GM23248 (cell line): Measurements from ENCODE around the gene HMGN3. TPM values are rescaled to one million over a fixed set of nuclear protein-coding genes. Genes with fewer than 3 reads are reported as not detected.
A peak's percentile ranks its signal among the peaks of the same experiment; 100 is the strongest.
"Not testable (repeated sequence)": the region's sequence is repeated elsewhere in the genome, so short reads cannot be mapped to it uniquely, and the experiment has no call there.

Experiments used
- DNase-seq: peaks from one replicate; pipeline ENCODE4 v3.0.0-alpha.2; 2015
- H2AFZ ChIP-seq: fragments of 200-600 bp; sonication (generic); 2 replicates; pipeline ENCODE4 v1.6.1; 2016; ENCODE audit warnings: antibody characterized with exemption
- H3F3A ChIP-seq: fragments of 200-600 bp; sonication (generic); 2 replicates; pipeline ENCODE4 v1.6.1; 2016; ENCODE audit warnings: mild to moderate bottlenecking, antibody characterized with exemption, mixed run types; ENCODE audit not compliant: insufficient read depth
- H3K27ac ChIP-seq: fragments of 200-600 bp; sonication (generic); 2 replicates; pipeline ENCODE4 v1.5.1; 2016; ENCODE audit warnings: mild to moderate bottlenecking
- H3K27me3 ChIP-seq: fragments of 200-600 bp; sonication (generic); replicated peaks from 2 replicates; pipeline ENCODE4 v1.6.1; 2016; ENCODE audit warnings: mild to moderate bottlenecking; ENCODE audit not compliant: insufficient read depth
- H3K36me3 ChIP-seq: fragments of 200-600 bp; sonication (generic); 2 replicates; pipeline ENCODE4 v1.6.1; 2016; ENCODE audit warnings: low read depth, mild to moderate bottlenecking
- H3K4me1 ChIP-seq: fragments of 200-600 bp; sonication (generic); 2 replicates; pipeline ENCODE4 v1.6.1; 2016; ENCODE audit warnings: mild to moderate bottlenecking; ENCODE audit not compliant: insufficient read depth
- H3K4me2 ChIP-seq: fragments of 200-600 bp; sonication (generic); one replicate; pipeline ENCODE4 v1.6.1; 2016; ENCODE audit warnings: mild to moderate bottlenecking; ENCODE audit not compliant: unreplicated experiment
- H3K4me3 ChIP-seq: fragments of 200-600 bp; sonication (generic); 2 replicates; pipeline ENCODE4 v1.5.1; 2016; ENCODE audit warnings: mild to moderate bottlenecking
- H3K79me2 ChIP-seq: fragments of 200-600 bp; sonication (generic); 2 replicates; pipeline ENCODE4 v1.6.1; 2016; ENCODE audit warnings: mild to moderate bottlenecking; ENCODE audit not compliant: insufficient read depth
- H3K9ac ChIP-seq: fragments of 200-600 bp; sonication (generic); 2 replicates; pipeline ENCODE4 v1.6.1; 2016; ENCODE audit warnings: mild to moderate bottlenecking
- H3K9me2 ChIP-seq: fragments of 200-600 bp; sonication (generic); 2 replicates; pipeline ENCODE4 v1.6.1; 2016; ENCODE audit warnings: mixed run types, mild to moderate bottlenecking, moderate library complexity; ENCODE audit not compliant: insufficient read depth
- H3K9me3 ChIP-seq: fragments of 200-600 bp; sonication (generic); one replicate; pipeline ENCODE4 v1.6.1; 2017; ENCODE audit warnings: low read depth
- H4K20me1 ChIP-seq: fragments of 200-600 bp; sonication (generic); 2 replicates; pipeline ENCODE4 v1.6.0; 2016; ENCODE audit not compliant: insufficient read depth
- EZH2 ChIP-seq: fragments of 200-600 bp; sonication (generic); IDR thresholded peaks from 2 replicates; pipeline ENCODE4 v1.6.1; 2018; ENCODE audit warnings: antibody characterized with exemption, mild to moderate bottlenecking; ENCODE audit not compliant: insufficient read depth, poor library complexity, severe bottlenecking
- EZH2phosphoT487 ChIP-seq: fragments of 200-600 bp; sonication (generic); IDR thresholded peaks from 2 replicates; pipeline ENCODE4 v1.6.1; 2018; ENCODE audit warnings: antibody characterized with exemption, moderate library complexity, mild to moderate bottlenecking, low read depth; ENCODE audit not compliant: insufficient read depth
- WGBS, 2 experiments: methylation state at CpG; one replicate each; pipeline ENCODE4 v1.1.6; 2015 to 2017; ENCODE audit warnings: low lambda C conversion rate in 2 of 2, low coverage in 1 of 2; ENCODE audit errors: missing lambda C conversion rate in 2 of 2; 5-methylcytosine and 5-hydroxymethylcytosine counted together
- in situ Hi-C: fragments of 300-500 bp; cut with MboI; formaldehyde crosslinking; loops from 2 replicates; pipeline ENCODE4 v1.15.0; 2020
- polyA plus RNA-seq: library from polyadenylated mRNA; unstranded; fragments of >200 nt; fragmentation: Nextera tagmentation; extraction: Ambion mirVana; gene quantifications from 2 replicates; pipeline ENCODE4 v1.2.1, GENCODE V29; 2016
- total RNA-seq: library from RNA; depleted of rRNA; stranded (reverse); fragments of >200 nt; shearing (Covaris generic); gene quantifications from 2 replicates; pipeline ENCODE4 v1.2.3, GENCODE V29; 2014

The HMGN3 gene
- total and polyA plus RNA-seq, 2 experiments from 2014 or later: 17.6 to 84.4 TPM

GRCh38 chr6:79257381-79258205 is 23.1 kb upstream of the HMGN3 start:
- no peaks in the 10 kb centered on the region for H3K79me2 ChIP-seq
- peak overlapping the region; percentile 31; the same call in 1 of the 2 replicates for H2AFZ ChIP-seq
- TF ChIP-seq EZH2 (no peak), EZH2phosphoT487 (no peak)
- H4K20me1 ChIP-seq: no peaks in the 10 kb centered on the region
- no peaks in the 10 kb centered on the region for H3K36me3 ChIP-seq
- peaks cover 7% of the 10 kb centered on the region for H3K4me1 ChIP-seq
- 0 out of 2 replicates have a peak, but pooled peaks cover 9% of the 10 kb centered on the region for H3F3A ChIP-seq
- H3K4me3 ChIP-seq: no peak overlapping the region
- no peak overlapping the region for H3K9ac ChIP-seq
- in situ Hi-C loops: no loop called here
- 65 to 69% methylated on average over 5 of the region's 5 CpGs for WGBS, 2 experiments
- no peaks in the 10 kb centered on the region for H3K9me3 ChIP-seq
- no peaks in the 10 kb centered on the region for H3K9me2 ChIP-seq
- no peaks in the 10 kb centered on the region for H3K27me3 ChIP-seq
- H3K4me2 ChIP-seq: no peak overlapping the region
- peak; percentile 73 for DNase-seq
- peak overlapping the region; percentile 81 for H3K27ac ChIP-seq

GRCh38 chr6:79256770-79257169 is 22.3 kb upstream of the HMGN3 start:
- H2AFZ ChIP-seq, H3K79me2 ChIP-seq, H3K27me3 ChIP-seq, H3K36me3 ChIP-seq, H3K4me3 ChIP-seq, H3K9me3 ChIP-seq, DNase-seq, H4K20me1 ChIP-seq, H3K4me2 ChIP-seq, H3K9ac ChIP-seq, H3K27ac ChIP-seq, H3K4me1 ChIP-seq, H3K9me2 ChIP-seq, in situ Hi-C loops, H3F3A ChIP-seq: not testable (repeated sequence)
- 85 to 89% methylated on average over 10 of the region's 10 CpGs for WGBS, 2 experiments

GRCh38 chr6:79255086-79255485 is 20.6 kb upstream of the HMGN3 start:
- H4K20me1 ChIP-seq, H3K36me3 ChIP-seq, H3K4me3 ChIP-seq, H3K9ac ChIP-seq, in situ Hi-C loops, H3K4me1 ChIP-seq, H3K9me2 ChIP-seq, H2AFZ ChIP-seq, H3K9me3 ChIP-seq, DNase-seq, H3K27me3 ChIP-seq, H3K27ac ChIP-seq, H3K79me2 ChIP-seq, H3K4me2 ChIP-seq, H3F3A ChIP-seq: not testable (repeated sequence)
- 78 to 80% methylated on average over 3 of the region's 3 CpGs for WGBS, 2 experiments

GRCh38 chr6:79250559-79250958 is 16.1 kb upstream of the HMGN3 start:
- Histone ChIP-seq H3K4me3 (no peak overlapping the region), H3K9ac (no peak overlapping the region), H3K27ac (no peak overlapping the region), H3K4me1 (no peaks in the 10 kb centered on the region), H4K20me1 (no peaks in the 10 kb centered on the region), H3K9me3 (no peaks in the 10 kb centered on the region), H3K79me2 (no peaks in the 10 kb centered on the region), H3K27me3 (no peaks in the 10 kb centered on the region), H3K4me2 (no peak overlapping the region), H3F3A (no peaks in the 10 kb centered on the region), H3K36me3 (no peaks in the 10 kb centered on the region), H2AFZ (no peak overlapping the region), H3K9me2 (no peaks in the 10 kb centered on the region)
- no peak for TF ChIP-seq EZH2phosphoT487
- TF ChIP-seq EZH2: no peak
- 93 to 100% methylated on average over 2 of the region's 2 CpGs for WGBS, 2 experiments
- in situ Hi-C loops: no loop called here
- DNase-seq: no peak

- TF ChIP-seq EZH2phosphoT487 (no peak), EZH2 (no peak)
- Histone ChIP-seq H3K27ac (no peak overlapping the region), H3K4me2 (no peak overlapping the region), H2AFZ (no peak overlapping the region), H3K79me2 (no peaks in the 10 kb centered on the region), H3K36me3 (no peaks in the 10 kb centered on the region), H3F3A (no peaks in the 10 kb centered on the region), H4K20me1 (no peaks in the 10 kb centered on the region), H3K9me3 (no peaks in the 10 kb centered on the region), H3K27me3 (no peaks in the 10 kb centered on the region), H3K4me1 (no peaks in the 10 kb centered on the region), H3K4me3 (no peak overlapping the region), H3K9ac (no peak overlapping the region), H3K9me2 (no peaks in the 10 kb centered on the region)
- 71 to 78% methylated on average over 2 of the region's 2 CpGs for WGBS, 2 experiments
- in situ Hi-C loops: no loop called here
- DNase-seq: no peak
Observed at GRCh38 chr6:79250107-79250514, 15.6 kb upstream of the HMGN3 start.
